Measurements from ENCODE around the gene SAMD10.
"Not testable (repeated sequence)": the region's sequence is repeated elsewhere in the genome, so short reads cannot be mapped to it uniquely, and the experiment has no call there.

The SAMD10 gene

GRCh38 chr20:64001607-64002011 is 22.2 kb upstream of the SAMD10 start:
- no peak for DNase-seq

- no peak for DNase-seq
Observed at GRCh38 chr20:64000906-64001305, 21.5 kb upstream of the SAMD10 start.

GRCh38 chr20:63982937-63983336 is 3.5 kb upstream of the SAMD10 start:
- no peak for DNase-seq

- DNase-seq: peak; percentile 97 to 98
Observed at GRCh38 chr20:63980806-63981728, 1.6 kb upstream of the SAMD10 start, which contains the start of gene PRPF6. TSS of gene PRPF6 (plus strand) at chr20:63981132. CDS start at chr20:63981246, 114 bp downstream.

GRCh38 chr20:63980317-63980805 is 919 bp upstream of the SAMD10 start:
- DNase-seq: peak; percentile 48 to 63

- DNase-seq: no peak
Observed at GRCh38 chr20:63979229-63979556, 249 bp downstream of the SAMD10 start.

- DNase-seq: peak in 1 of 2 donors; percentile 35
Observed at GRCh38 chr20:63978319-63979228, 868 bp downstream of the SAMD10 start.

- peak; percentile 73 to 86 for DNase-seq
Observed at GRCh38 chr20:63977739-63978276, 1.6 kb downstream of the SAMD10 start.

GRCh38 chr20:63976980-63977738 is 2.3 kb downstream of the SAMD10 start:
- no peak for DNase-seq

GRCh38 chr20:63976511-63976910 is 2.9 kb downstream of the SAMD10 start:
- not testable (repeated sequence) for DNase-seq

- no peak for DNase-seq
Observed at GRCh38 chr20:63974402-63975200, 4.8 kb downstream of the SAMD10 start.

- DNase-seq: peak; percentile 86 to 88
Observed at GRCh38 chr20:63973636-63974401, 5.6 kb downstream of the SAMD10 start.

- no peak for DNase-seq
Observed at GRCh38 chr20:63973160-63973479, 6.3 kb downstream of the SAMD10 start.

GRCh38 chr20:63972312-63973159 is 6.9 kb downstream of the SAMD10 start:
- DNase-seq: no peak

- not testable (repeated sequence) for DNase-seq
Observed at GRCh38 chr20:63971960-63972311, 7.5 kb downstream of the SAMD10 start.

- no peak for DNase-seq
Observed at GRCh38 chr20:63970714-63971431, 8.6 kb downstream of the SAMD10 start.

GRCh38 chr20:63969838-63970713 is 9.4 kb downstream of the SAMD10 start, which contains the start of gene ZNF512B:
TSS of gene ZNF512B (minus strand) at chr20:63969930. CDS start at chr20:63967950, 1,980 bp downstream.
- no peak for DNase-seq
